Measurements from ENCODE around the gene BCAR3. TPM values are rescaled to one million over a fixed set of nuclear protein-coding genes. Genes with fewer than 3 reads are reported as not detected.
A peak's percentile ranks its signal among the peaks of the same experiment; 100 is the strongest.

BCAR3 gene
- total RNA-seq, 1 donor from 2014 or later: 16.8 TPM

- peak; percentile 90 for ATAC-seq
- DNase-seq (ENCODE audit: low spot score): no peak
These were observed 32.4 kb downstream of the BCAR3 start for GRCh38 chr1:93649231-93649630.

- no peak for DNase-seq (ENCODE audit: low spot score)
- no peak for ATAC-seq
These were observed 33.0 kb downstream of the BCAR3 start for GRCh38 chr1:93648656-93649055.

- no peak for ATAC-seq
- no peak for DNase-seq (ENCODE audit: low spot score)
These were observed 40.1 kb downstream of the BCAR3 start for GRCh38 chr1:93641527-93641926.

GRCh38 chr1:93640656-93641440 lies 40.8 kb downstream of the BCAR3 start:
- DNase-seq (ENCODE audit: low spot score) (no peak), ATAC-seq (no peak)

- no peak for DNase-seq (ENCODE audit: low spot score)
- ATAC-seq: no peak
These were observed 42.7 kb downstream of the BCAR3 start for GRCh38 chr1:93638981-93639380.

GRCh38 chr1:93638307-93638847 lies 43.3 kb downstream of the BCAR3 start:
- DNase-seq (ENCODE audit: low spot score) (no peak), ATAC-seq (no peak)

- DNase-seq (ENCODE audit: low spot score) (no peak), ATAC-seq (no peak)
These were observed 44.9 kb downstream of the BCAR3 start for GRCh38 chr1:93636712-93637111.

GRCh38 chr1:93635614-93636543 lies 45.8 kb downstream of the BCAR3 start:
- DNase-seq (ENCODE audit: low spot score) (no peak), ATAC-seq (peak; percentile 39)

GRCh38 chr1:93633313-93633712 lies 48.3 kb downstream of the BCAR3 start:
- ATAC-seq: no peak
- no peak for DNase-seq (ENCODE audit: low spot score)

GRCh38 chr1:93631626-93632365 lies 49.8 kb downstream of the BCAR3 start:
- DNase-seq (ENCODE audit: low spot score) (no peak), ATAC-seq (peak; percentile 54)

GRCh38 chr1:93630168-93630567 lies 51.5 kb downstream of the BCAR3 start:
- DNase-seq (ENCODE audit: low spot score) (no peak), ATAC-seq (no peak)

- DNase-seq (ENCODE audit: low spot score) (no peak), ATAC-seq (peak; percentile 96)
These were observed 52.3 kb downstream of the BCAR3 start for GRCh38 chr1:93629101-93630059.

GRCh38 chr1:93628681-93629080 lies 53.0 kb downstream of the BCAR3 start:
- DNase-seq (ENCODE audit: low spot score) (no peak), ATAC-seq (no peak)

- no peak for DNase-seq (ENCODE audit: low spot score)
- ATAC-seq: no peak
These were observed 55.9 kb downstream of the BCAR3 start for GRCh38 chr1:93625582-93626327.

- ATAC-seq: no peak
These were observed 57.8 kb downstream of the BCAR3 start for GRCh38 chr1:93623875-93624274.

GRCh38 chr1:93623436-93623835 lies 58.2 kb downstream of the BCAR3 start:
- no peak for DNase-seq (ENCODE audit: low spot score)
- ATAC-seq: no peak

More at GRCh38 chr1:93623875-93624274, 57.8 kb downstream of the BCAR3 start:
- no peak for DNase-seq (ENCODE audit: low spot score)

- DNase-seq (ENCODE audit: low spot score): no peak
- no peak for ATAC-seq
These were observed 60.4 kb downstream of the BCAR3 start for GRCh38 chr1:93621246-93621645.

- DNase-seq (ENCODE audit: low spot score): no peak
These were observed 60.8 kb downstream of the BCAR3 start for GRCh38 chr1:93620841-93621210.

More at GRCh38 chr1:93620841-93621210, 60.8 kb downstream of the BCAR3 start:
- ATAC-seq: no peak
